ENCODE measurements around the gene RIN2. TPM values are rescaled to one million over a fixed set of nuclear protein-coding genes. Genes with fewer than 3 reads are reported as not detected.
A peak's percentile ranks its signal among the peaks of the same experiment; 100 is the strongest.

The RIN2 gene
- total RNA-seq, 1 experiment from 2014 or later: 1.0 TPM

DNA sequence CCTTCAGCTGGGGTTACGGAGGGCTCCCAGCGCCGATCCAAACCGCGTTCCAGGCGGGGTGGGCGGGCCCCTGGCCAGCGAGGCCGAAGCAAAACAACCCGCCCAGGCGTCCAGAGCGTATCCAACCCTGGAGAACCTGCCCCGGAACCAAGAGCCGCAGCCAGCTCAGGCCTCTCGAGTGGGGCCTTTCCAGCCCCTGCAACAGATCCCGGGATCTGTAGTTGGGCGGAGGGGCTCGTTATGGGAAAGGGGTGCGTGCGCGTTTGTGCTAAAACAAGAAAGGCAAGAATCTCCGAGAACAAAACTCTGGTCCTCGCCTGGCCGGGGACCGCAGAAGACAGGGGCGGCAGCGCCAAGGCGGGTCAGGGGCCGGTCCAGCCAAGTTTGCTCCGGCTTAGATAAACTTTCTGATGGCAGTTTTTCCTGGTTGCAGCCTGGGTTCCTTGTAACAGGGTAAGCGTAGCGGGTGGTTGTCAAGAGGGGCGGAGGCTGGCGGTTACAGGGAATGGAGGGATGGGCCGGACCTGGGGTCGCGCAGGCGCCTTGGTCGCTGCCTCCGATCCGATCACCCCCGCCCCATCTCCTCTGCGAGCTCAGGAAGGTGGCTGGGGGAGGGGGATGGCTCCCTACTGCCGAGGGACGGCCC is 448 bp upstream of the RIN2 start:
- no CpG with 5 or more reads among the region's 45 CpGs for whole genome bisulfite sequencing (ENCODE audit: extremely low coverage, insufficient read length, low lambda C conversion rate)
- Mint-ChIP-seq H3K9me3 (no peaks in the 10 kb centered on the region; a peak in 2 of 5 replicates), H3K36me3 (ENCODE audit: insufficient read depth in 1 of 3, low read depth in 3 of 3) (peaks cover 0 to 2% (median 0%) of the 10 kb centered on the region in 3 experiments; a peak in 2 of 7 replicates), H3K27me3 (ENCODE audit: low read depth) (peaks cover 60% of the 10 kb centered on the region), H3K4me3 (peak overlapping the region; percentile 87 to 98), H3K27ac (peak overlapping the region in 2 of 3 experiments; percentile 53 to 79; a peak in 4 of 7 replicates), H3K4me1 (peaks cover 14 to 18% of the 10 kb centered on the region in 2 experiments)
- H3K79me2 ChIP-seq (ENCODE audit: insufficient read depth, low read length): no peaks in the 10 kb centered on the region
- no peak overlapping the region for H3K56ac ChIP-seq (ENCODE audit: insufficient read length, low read depth, low read length)
- H3K4me1 ChIP-seq (ENCODE audit: insufficient read depth, low read length): 0 out of 2 replicates have a peak, but pooled peaks cover 2% of the 10 kb centered on the region
- H3K79me1 ChIP-seq (ENCODE audit: insufficient read depth, low read depth, low read length, poor library complexity, severe bottlenecking): no peaks in the 10 kb centered on the region
- H3K18ac ChIP-seq (ENCODE audit: insufficient read length, low read depth, low read length): no peak overlapping the region
- H4K91ac ChIP-seq (ENCODE audit: insufficient read length, low read depth, low read length): no peak overlapping the region
- no peaks in the 10 kb centered on the region for H4K20me1 ChIP-seq (ENCODE audit: control insufficient read depth, insufficient read depth, insufficient read length)
- no peak overlapping the region for H2BK5ac ChIP-seq (ENCODE audit: insufficient read length, low read length)
- H3T11ph ChIP-seq (ENCODE audit: low read length): no peak overlapping the region
- no peak overlapping the region for H4K5ac ChIP-seq (ENCODE audit: insufficient read length, low read depth, low read length)
- TF ChIP-seq, protein P1, sequence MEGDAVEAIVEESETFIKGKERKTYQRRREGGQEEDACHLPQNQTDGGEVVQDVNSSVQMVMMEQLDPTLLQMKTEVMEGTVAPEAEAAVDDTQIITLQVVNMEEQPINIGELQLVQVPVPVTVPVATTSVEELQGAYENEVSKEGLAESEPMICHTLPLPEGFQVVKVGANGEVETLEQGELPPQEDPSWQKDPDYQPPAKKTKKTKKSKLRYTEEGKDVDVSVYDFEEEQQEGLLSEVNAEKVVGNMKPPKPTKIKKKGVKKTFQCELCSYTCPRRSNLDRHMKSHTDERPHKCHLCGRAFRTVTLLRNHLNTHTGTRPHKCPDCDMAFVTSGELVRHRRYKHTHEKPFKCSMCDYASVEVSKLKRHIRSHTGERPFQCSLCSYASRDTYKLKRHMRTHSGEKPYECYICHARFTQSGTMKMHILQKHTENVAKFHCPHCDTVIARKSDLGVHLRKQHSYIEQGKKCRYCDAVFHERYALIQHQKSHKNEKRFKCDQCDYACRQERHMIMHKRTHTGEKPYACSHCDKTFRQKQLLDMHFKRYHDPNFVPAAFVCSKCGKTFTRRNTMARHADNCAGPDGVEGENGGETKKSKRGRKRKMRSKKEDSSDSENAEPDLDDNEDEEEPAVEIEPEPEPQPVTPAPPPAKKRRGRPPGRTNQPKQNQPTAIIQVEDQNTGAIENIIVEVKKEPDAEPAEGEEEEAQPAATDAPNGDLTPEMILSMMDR (conservative IDR thresholded peaks at IDR 0.05): no peak
- H3K27me3 ChIP-seq (ENCODE audit: insufficient read depth, low read length): peaks cover 5% of the 10 kb centered on the region; the same call in 1 of the 2 replicates
- DNase-seq: peak; percentile 97
- no peak overlapping the region for H3K4ac ChIP-seq (ENCODE audit: low read depth, low read length)
- peaks cover 15% of the 10 kb centered on the region for H3K23me2 ChIP-seq (ENCODE audit: insufficient read length, low read depth, low read length, poor library complexity, severe bottlenecking)
- no peak overlapping the region for H2AFZ ChIP-seq (ENCODE audit: low read length)
- peak overlapping the region; percentile 60 for H3K4me2 ChIP-seq (ENCODE audit: insufficient read depth, insufficient read length, low read length)
- no peak overlapping the region for H3K23ac ChIP-seq (ENCODE audit: insufficient read length, low read depth, low read length)
- H3K14ac ChIP-seq (ENCODE audit: insufficient read depth, low read length): no peak overlapping the region
- no peak overlapping the region for H2BK15ac ChIP-seq (ENCODE audit: low read depth, low read length)
- no peak overlapping the region for H2BK12ac ChIP-seq (ENCODE audit: insufficient read length, low read depth, low read length)
- no peaks in the 10 kb centered on the region for H3K9me3 ChIP-seq (ENCODE audit: control insufficient read depth, low read depth, low read length)
- H2BK20ac ChIP-seq (ENCODE audit: low read depth, low read length, poor library complexity, severe bottlenecking): no peak overlapping the region
- no peak overlapping the region for H3K27ac ChIP-seq (ENCODE audit: insufficient read length, low read depth, low read length)
- no peak overlapping the region for H3K9ac ChIP-seq (ENCODE audit: extremely low read depth, insufficient read length, low read length)
- H4K8ac ChIP-seq (replicated peaks; ENCODE audit: insufficient read length, low read depth, low read length): no peak overlapping the region
- H2BK120ac ChIP-seq (ENCODE audit: low read depth, low read length, poor library complexity, severe bottlenecking): no peak overlapping the region
- H2AK5ac ChIP-seq (ENCODE audit: insufficient read length, low read length): no peak overlapping the region

Data from H9 (cell line).